Measurements from ENCODE around the gene STAB1. TPM values are rescaled to one million over a fixed set of nuclear protein-coding genes. Genes with fewer than 3 reads are reported as not detected.
A peak's percentile ranks its signal among the peaks of the same experiment; 100 is the strongest.

Gene STAB1
- total RNA-seq (19.5 TPM), polyA plus RNA-seq (315 TPM)
- long read RNA-seq, donor 1: 0 reads
- long read RNA-seq, donor 2, partial matches to known transcripts: 0 of 1 reads
- long read RNA-seq, donor 2, other reads (novel, unspliced or antisense): 0 of 1 reads
- long read RNA-seq, donor 3, partial matches to known transcripts: 13 of 15 reads
- long read RNA-seq, donor 3, other reads (novel, unspliced or antisense): 0 of 15 reads
- long read RNA-seq, donor 4, partial matches to known transcripts: 0 of 2 reads
- long read RNA-seq, donor 4, other reads (novel, unspliced or antisense): 0 of 2 reads
- long read RNA-seq, donor 5, partial matches to known transcripts: 0 of 1 reads
- long read RNA-seq, donor 5, other reads (novel, unspliced or antisense): 0 of 1 reads
- long read RNA-seq, donor 6, partial matches to known transcripts: 5 of 5 reads
- long read RNA-seq, donor 6, other reads (novel, unspliced or antisense): 0 of 5 reads
- long read RNA-seq, donor 7: 0 reads
- long read RNA-seq, donor 8: 0 reads
- long read RNA-seq, donor 9: 0 reads
- long read RNA-seq, donor 10, partial matches to known transcripts: 0 of 1 reads
- long read RNA-seq, donor 10, other reads (novel, unspliced or antisense): 0 of 1 reads

- Histone ChIP-seq H3K36me3 (ENCODE audit: control insufficient read depth in 2 of 2, insufficient read depth in 2 of 2, low read length in 1 of 2) (peaks cover 36 to 37% of the 10 kb centered on the region in 2 donors), H3K27ac (ENCODE audit: low read depth in 1 of 2, low read length in 1 of 2) (no peak within 1 kb of the TSS), H3K9me3 (ENCODE audit: control insufficient read depth in 2 of 2, insufficient read depth in 1 of 2, low read length in 1 of 2) (no peaks in the 10 kb centered on the region), H3K27me3 (ENCODE audit: control insufficient read depth in 2 of 2, insufficient read depth in 1 of 2, low read length in 1 of 2) (peaks cover 0 to 35% of the 10 kb centered on the region in 2 donors), H3K4me1 (ENCODE audit: control insufficient read depth in 2 of 2, insufficient read depth in 2 of 2, low read length in 2 of 2) (peaks cover 0 to 23% of the 10 kb centered on the region in 2 donors), H3K4me3 (ENCODE audit: low read length in 2 of 2) (no peak within 1 kb of the TSS)
- DNase-seq (ENCODE audit: low read depth in 6 of 9, low spot score in 9 of 9): no peak
- WGBS: 39% methylated on average over 25 of the region's 25 CpGs
These were observed at the start of gene STAB1 for GRCh38 chr3:52494886-52495495. Gene STAB1 (plus strand): TSS chr3:52495338. CDS start chr3:52495414, 76 bp downstream.

- Histone ChIP-seq H3K4me3 (ENCODE audit: low read length in 2 of 2) (no peak overlapping the region), H3K9me3 (ENCODE audit: control insufficient read depth in 2 of 2, insufficient read depth in 1 of 2, low read length in 1 of 2) (no peaks in the 10 kb centered on the region), H3K27me3 (ENCODE audit: control insufficient read depth in 2 of 2, insufficient read depth in 1 of 2, low read length in 1 of 2) (no peaks in the 10 kb centered on the region), H3K27ac (ENCODE audit: low read depth in 1 of 2, low read length in 1 of 2) (no peak overlapping the region), H3K36me3 (ENCODE audit: control insufficient read depth in 2 of 2, insufficient read depth in 2 of 2, low read length in 1 of 2) (no peaks in the 10 kb centered on the region), H3K4me1 (ENCODE audit: control insufficient read depth in 2 of 2, insufficient read depth in 2 of 2, low read length in 2 of 2) (peaks cover 2 to 10% of the 10 kb centered on the region in 2 donors)
- no peak for DNase-seq (ENCODE audit: low read depth in 6 of 9, low spot score in 9 of 9)
- WGBS: 93% methylated on average over 4 of the region's 4 CpGs
These were observed 49.1 kb upstream of the STAB1 start for GRCh38 chr3:52446042-52446441.

- 40% methylated on average over 13 of the region's 13 CpGs for WGBS
- H3K9me3 ChIP-seq (ENCODE audit: control insufficient read depth in 2 of 2, insufficient read depth in 1 of 2, low read length in 1 of 2): no peaks in the 10 kb centered on the region
- peaks cover 2 to 10% of the 10 kb centered on the region in 2 donors for H3K4me1 ChIP-seq (ENCODE audit: control insufficient read depth in 2 of 2, insufficient read depth in 2 of 2, low read length in 2 of 2)
- H3K27me3 ChIP-seq (ENCODE audit: control insufficient read depth in 2 of 2, insufficient read depth in 1 of 2, low read length in 1 of 2): no peaks in the 10 kb centered on the region
- H3K36me3 ChIP-seq (ENCODE audit: control insufficient read depth in 2 of 2, insufficient read depth in 2 of 2, low read length in 1 of 2): no peaks in the 10 kb centered on the region
- DNase-seq (ENCODE audit: low read depth in 6 of 9, low spot score in 9 of 9): peak in 8 of 9 donors; percentile 60 to 87 (median 74)
- no peak overlapping the region for H3K27ac ChIP-seq (ENCODE audit: low read depth in 1 of 2, low read length in 1 of 2)
- H3K4me3 ChIP-seq (ENCODE audit: low read length in 2 of 2): no peak overlapping the region
These were observed 48.3 kb upstream of the STAB1 start for GRCh38 chr3:52446631-52447511.

GRCh38 chr3:52447512-52448355 lies 47.4 kb upstream of the STAB1 start:
- no peak overlapping the region for H3K27ac ChIP-seq (ENCODE audit: low read depth in 1 of 2, low read length in 1 of 2)
- no peak overlapping the region for H3K4me3 ChIP-seq (ENCODE audit: low read length in 2 of 2)
- DNase-seq (ENCODE audit: low read depth in 6 of 9, low spot score in 9 of 9): no peak
- WGBS: 92% methylated on average over 12 of the region's 12 CpGs
- no peaks in the 10 kb centered on the region for H3K27me3 ChIP-seq (ENCODE audit: control insufficient read depth in 2 of 2, insufficient read depth in 1 of 2, low read length in 1 of 2)
- no peaks in the 10 kb centered on the region for H3K9me3 ChIP-seq (ENCODE audit: control insufficient read depth in 2 of 2, insufficient read depth in 1 of 2, low read length in 1 of 2)
- H3K36me3 ChIP-seq (ENCODE audit: control insufficient read depth in 2 of 2, insufficient read depth in 2 of 2, low read length in 1 of 2): no peaks in the 10 kb centered on the region
- H3K4me1 ChIP-seq (ENCODE audit: control insufficient read depth in 2 of 2, insufficient read depth in 2 of 2, low read length in 2 of 2): peaks cover 2 to 10% of the 10 kb centered on the region in 2 donors

GRCh38 chr3:52450489-52451236 lies 44.5 kb upstream of the STAB1 start:
- Histone ChIP-seq H3K36me3 (ENCODE audit: control insufficient read depth in 2 of 2, insufficient read depth in 2 of 2, low read length in 1 of 2) (no peaks in the 10 kb centered on the region), H3K27me3 (ENCODE audit: control insufficient read depth in 2 of 2, insufficient read depth in 1 of 2, low read length in 1 of 2) (no peaks in the 10 kb centered on the region), H3K9me3 (ENCODE audit: control insufficient read depth in 2 of 2, insufficient read depth in 1 of 2, low read length in 1 of 2) (no peaks in the 10 kb centered on the region), H3K4me3 (ENCODE audit: low read length in 2 of 2) (no peak overlapping the region), H3K27ac (ENCODE audit: low read depth in 1 of 2, low read length in 1 of 2) (no peak overlapping the region), H3K4me1 (ENCODE audit: control insufficient read depth in 2 of 2, insufficient read depth in 2 of 2, low read length in 2 of 2) (peaks cover 7 to 15% of the 10 kb centered on the region in 2 donors)
- WGBS: 95% methylated on average over 11 of the region's 11 CpGs
- no peak for DNase-seq (ENCODE audit: low read depth in 6 of 9, low spot score in 9 of 9)

GRCh38 chr3:52451237-52452083 lies 43.7 kb upstream of the STAB1 start:
- H3K4me3 ChIP-seq (ENCODE audit: low read length in 2 of 2): no peak overlapping the region
- DNase-seq (ENCODE audit: low read depth in 6 of 9, low spot score in 9 of 9): no peak
- H3K27ac ChIP-seq (ENCODE audit: low read depth in 1 of 2, low read length in 1 of 2): peak overlapping the region in 1 of 2 donors; percentile 15
- no peaks in the 10 kb centered on the region for H3K27me3 ChIP-seq (ENCODE audit: control insufficient read depth in 2 of 2, insufficient read depth in 1 of 2, low read length in 1 of 2)
- H3K4me1 ChIP-seq (ENCODE audit: control insufficient read depth in 2 of 2, insufficient read depth in 2 of 2, low read length in 2 of 2): peaks cover 11 to 18% of the 10 kb centered on the region in 2 donors
- H3K9me3 ChIP-seq (ENCODE audit: control insufficient read depth in 2 of 2, insufficient read depth in 1 of 2, low read length in 1 of 2): no peaks in the 10 kb centered on the region
- 96% methylated on average over 24 of the region's 24 CpGs for WGBS
- no peaks in the 10 kb centered on the region for H3K36me3 ChIP-seq (ENCODE audit: control insufficient read depth in 2 of 2, insufficient read depth in 2 of 2, low read length in 1 of 2)

- H3K27me3 ChIP-seq (ENCODE audit: control insufficient read depth in 2 of 2, insufficient read depth in 1 of 2, low read length in 1 of 2): no peaks in the 10 kb centered on the region
- H3K36me3 ChIP-seq (ENCODE audit: control insufficient read depth in 2 of 2, insufficient read depth in 2 of 2, low read length in 1 of 2): no peaks in the 10 kb centered on the region
- 97% methylated on average over 6 of the region's 6 CpGs for WGBS
- no peak for DNase-seq (ENCODE audit: low read depth in 6 of 9, low spot score in 9 of 9)
- no peak overlapping the region for H3K4me3 ChIP-seq (ENCODE audit: low read length in 2 of 2)
- peaks cover 16 to 20% of the 10 kb centered on the region in 2 donors for H3K4me1 ChIP-seq (ENCODE audit: control insufficient read depth in 2 of 2, insufficient read depth in 2 of 2, low read length in 2 of 2)
- H3K9me3 ChIP-seq (ENCODE audit: control insufficient read depth in 2 of 2, insufficient read depth in 1 of 2, low read length in 1 of 2): no peaks in the 10 kb centered on the region
- H3K27ac ChIP-seq (ENCODE audit: low read depth in 1 of 2, low read length in 1 of 2): no peak overlapping the region
These were observed 43.0 kb upstream of the STAB1 start for GRCh38 chr3:52452126-52452525.

Measured in thymus (tissue), 14 donors.